ENCODE results near the gene EIF3A. TPM values are rescaled to one million over a fixed set of nuclear protein-coding genes. Genes with fewer than 3 reads are reported as not detected.

Gene EIF3A
- total RNA-seq, 2 experiments from 2014 or later = 175 to 182 TPM

DNA sequence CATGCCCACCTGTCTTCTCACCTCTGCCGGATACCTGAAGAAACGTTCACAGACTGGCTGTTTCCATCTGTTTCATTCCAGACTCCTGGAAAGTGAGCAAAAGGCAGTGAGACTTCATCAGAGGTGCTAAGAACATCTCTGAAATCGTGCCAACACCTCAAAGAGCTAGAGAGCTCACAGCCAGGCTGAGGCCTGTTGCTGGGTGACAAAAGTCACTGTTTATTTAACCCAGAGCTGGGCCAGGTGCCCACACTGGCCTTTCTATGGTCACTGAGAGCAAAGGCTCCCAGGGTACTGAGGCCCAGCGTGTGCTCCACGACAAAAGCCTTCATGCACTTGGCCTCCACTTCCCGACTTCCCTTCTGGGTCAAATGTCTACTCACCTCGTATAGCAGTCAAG is 54.8 kb downstream of the EIF3A start:
- ChIA-PET CTCF (interaction anchor here (0.6 kb wide), 1 partner anchor 112 kb away, joined by 6 read pairs; no protein-coding TSS in a partner anchor), POLR2A (no interaction called here)

DNA sequence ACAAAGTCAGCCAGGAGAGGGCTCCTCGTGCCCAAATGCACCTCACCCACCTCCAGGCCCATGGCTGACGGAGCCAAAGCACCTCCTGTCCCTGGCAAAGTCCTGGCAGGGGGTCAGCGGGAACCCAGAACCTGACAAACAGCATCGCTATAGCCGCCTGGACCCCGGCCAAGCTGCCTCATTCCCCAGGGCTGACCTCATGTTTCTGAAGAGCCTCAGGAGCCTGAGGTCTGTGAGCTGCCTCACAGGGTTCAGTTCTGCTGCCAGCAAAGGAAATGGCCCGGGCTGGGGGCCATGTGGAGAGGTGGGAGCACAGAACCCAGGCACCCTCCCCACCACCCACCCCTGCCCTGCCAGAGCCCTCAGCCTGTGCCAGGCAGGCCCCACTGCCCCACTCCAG is 55.3 kb downstream of the EIF3A start:
- CTCF ChIA-PET = no interaction called here
- POLR2A ChIA-PET = no interaction called here

DNA sequence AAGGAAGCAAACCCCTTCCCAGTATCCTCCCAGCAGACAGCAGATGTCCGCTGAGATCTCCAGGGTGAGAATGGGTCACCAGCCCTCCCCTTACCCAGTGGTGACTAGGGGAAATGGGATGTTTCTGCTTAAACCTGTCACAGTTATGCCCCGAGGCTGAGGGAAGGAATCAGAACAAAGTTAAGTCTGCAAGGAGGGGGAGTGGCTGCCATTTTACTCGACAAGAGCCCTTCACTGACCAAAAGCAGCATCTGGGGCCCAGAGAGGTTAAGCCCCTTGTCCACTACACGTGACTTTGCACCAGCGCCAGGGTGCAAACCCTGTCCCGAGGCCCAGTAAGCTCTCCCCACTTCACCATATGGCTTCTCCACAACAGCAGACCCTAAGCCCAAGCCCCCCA is 55.7 kb downstream of the EIF3A start:
- ChIA-PET CTCF (no interaction called here), POLR2A (no interaction called here)

DNA sequence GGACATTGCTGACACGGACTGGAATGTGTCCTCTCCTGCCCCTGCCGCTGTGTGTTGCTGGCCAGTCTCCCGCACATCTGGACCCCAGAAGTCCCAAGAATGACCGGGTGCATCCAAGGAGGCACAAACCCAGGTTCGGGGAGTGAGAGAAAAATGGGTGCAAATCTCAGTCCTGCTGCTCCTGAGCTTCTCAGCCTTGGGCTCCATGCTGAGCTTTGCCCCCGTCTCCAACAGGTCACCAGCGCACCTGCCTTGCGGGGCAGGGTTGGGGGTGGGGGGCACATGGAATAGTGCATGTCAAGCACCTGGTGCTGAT is 57.1 kb downstream of the EIF3A start:
- ChIA-PET CTCF (no interaction called here), POLR2A (no interaction called here)

DNA sequence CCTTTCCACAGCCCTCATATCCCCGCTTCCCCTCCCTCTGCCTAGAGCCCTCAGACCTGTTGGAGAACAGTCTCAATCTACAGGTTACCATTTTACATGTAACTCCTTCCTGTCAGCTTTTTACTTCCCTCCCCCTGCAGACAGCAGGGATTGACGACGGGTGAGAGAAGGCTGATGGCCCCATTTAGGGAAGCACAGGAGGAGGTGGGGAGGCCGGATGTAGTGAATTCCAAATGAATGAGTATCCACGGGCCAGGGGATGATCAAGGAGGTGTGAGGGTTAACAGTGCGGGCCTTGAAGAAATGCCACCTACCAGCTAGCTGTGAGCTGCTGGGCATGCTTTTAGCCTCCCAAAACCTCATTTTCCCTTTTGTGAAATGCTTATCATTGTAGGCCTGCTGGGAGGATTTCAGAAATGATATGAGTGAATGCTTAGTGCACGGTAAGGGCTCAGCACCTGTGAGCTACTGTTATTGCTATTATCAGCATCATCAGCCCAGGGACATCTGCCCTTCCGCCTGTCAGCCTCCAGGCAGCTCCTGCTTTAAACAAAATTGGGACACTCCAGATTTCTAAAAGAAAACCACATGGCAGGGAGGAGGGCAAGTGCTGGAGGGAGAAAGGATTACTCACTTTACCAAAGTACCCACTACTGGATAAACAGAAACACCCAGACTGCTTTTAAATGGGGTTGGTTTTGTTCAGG is 57.6 kb downstream of the EIF3A start:
- CTCF ChIA-PET = no interaction called here
- POLR2A ChIA-PET = no interaction called here

DNA sequence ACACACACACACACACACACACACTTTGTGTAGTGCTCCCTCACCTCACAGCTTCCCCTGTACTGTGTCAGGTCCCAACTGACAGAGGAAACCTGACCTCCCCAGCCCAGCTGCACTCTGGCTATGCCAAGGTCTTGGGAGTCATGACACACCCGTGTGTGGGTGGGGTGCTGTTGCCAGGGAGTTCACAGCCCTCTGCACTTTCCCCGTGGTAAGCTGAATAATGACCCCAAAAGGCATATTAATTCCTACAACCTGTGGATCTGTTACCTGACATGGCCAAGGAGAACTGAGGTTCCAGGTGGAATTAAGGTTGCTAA is 60.0 kb downstream of the EIF3A start:
- CTCF ChIA-PET = no interaction called here
- POLR2A ChIA-PET = no interaction called here

DNA sequence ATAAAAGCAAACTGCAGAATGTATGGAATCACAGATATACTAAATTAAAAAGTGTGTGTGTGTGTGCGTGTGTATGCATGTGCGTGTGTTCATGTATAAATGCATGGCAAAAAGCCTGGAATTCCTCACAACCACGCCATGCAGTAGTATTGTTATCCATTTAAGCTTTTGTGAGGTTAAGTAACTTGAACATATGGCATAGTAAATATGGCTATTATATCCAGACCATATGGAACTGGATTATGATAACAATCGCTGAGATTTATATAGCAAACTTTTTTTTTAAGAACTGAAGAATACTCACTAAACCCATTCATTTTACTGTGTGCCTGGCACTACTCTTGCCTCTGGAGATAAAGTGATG is 73.4 kb downstream of the EIF3A start:
- ChIA-PET CTCF (no interaction called here), POLR2A (no interaction called here)

DNA sequence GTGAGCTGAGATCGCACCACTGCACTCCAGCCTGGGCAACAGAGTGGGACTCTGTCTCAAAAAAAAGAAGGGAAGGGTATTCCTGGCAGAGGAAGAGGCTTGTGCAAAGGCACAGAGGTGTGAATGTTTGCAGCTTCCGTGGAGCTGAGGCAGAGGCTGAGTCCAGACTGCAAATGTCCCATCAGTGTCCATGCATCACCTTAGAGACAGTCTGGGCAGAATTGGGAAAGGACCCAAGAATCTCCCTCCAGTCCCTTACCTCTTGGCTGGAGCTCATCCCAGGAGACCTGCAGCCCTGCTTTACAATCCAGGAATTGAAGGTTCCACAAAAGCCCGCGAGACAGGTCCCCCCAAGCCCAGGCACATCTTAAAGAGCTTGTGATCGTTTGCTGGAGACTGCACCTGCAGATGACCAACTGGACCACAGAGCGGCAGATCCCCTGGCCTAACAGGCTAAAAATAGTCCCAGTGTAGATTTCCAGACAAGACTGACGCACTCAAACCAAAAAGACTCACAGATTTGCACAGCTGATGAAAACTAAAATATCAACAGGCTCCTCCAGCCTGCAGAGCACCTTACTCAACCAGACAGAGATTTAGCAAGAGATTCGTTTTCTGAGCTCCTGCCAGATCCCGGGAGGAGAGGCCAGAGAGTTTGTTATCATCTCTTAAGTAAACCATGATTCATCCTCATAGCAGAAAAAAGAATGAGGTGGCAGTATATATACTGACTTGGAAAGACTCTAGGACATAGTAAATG is 74.0 kb downstream of the EIF3A start:
- POLR2A ChIA-PET = no interaction called here
- CTCF ChIA-PET = no interaction called here

DNA sequence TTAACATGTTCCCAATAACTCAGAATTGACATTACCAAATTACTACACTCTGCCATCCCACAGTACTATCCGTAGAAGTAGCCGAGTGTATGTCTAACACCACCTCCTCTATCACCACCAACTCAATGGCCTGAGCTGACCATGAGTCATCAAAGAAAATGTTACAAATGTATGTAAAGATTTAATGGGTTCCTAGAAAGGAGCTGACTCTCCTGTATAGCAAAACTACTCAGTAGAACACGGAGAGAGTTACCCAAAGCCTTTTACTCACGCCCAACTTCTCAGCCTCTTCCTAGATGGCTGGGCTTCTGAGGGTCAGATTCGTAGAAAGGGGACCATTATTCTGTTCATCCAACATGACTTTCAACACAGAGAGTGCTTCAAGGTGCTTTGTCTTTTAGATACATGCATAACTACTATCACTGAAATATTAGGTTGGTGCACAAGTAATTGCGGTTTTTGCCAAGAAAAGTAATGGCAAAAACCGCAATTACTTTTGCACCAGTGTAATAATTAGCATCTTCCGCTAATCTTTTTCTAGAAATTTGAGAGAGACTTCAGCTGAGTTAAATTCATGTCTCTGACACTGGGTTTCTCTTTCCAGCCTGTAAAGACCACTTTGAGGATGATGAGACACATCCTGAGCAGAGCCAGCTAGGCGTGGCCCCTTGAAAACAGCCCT is 75.1 kb downstream of the EIF3A start:
- CTCF ChIA-PET = no interaction called here

DNA sequence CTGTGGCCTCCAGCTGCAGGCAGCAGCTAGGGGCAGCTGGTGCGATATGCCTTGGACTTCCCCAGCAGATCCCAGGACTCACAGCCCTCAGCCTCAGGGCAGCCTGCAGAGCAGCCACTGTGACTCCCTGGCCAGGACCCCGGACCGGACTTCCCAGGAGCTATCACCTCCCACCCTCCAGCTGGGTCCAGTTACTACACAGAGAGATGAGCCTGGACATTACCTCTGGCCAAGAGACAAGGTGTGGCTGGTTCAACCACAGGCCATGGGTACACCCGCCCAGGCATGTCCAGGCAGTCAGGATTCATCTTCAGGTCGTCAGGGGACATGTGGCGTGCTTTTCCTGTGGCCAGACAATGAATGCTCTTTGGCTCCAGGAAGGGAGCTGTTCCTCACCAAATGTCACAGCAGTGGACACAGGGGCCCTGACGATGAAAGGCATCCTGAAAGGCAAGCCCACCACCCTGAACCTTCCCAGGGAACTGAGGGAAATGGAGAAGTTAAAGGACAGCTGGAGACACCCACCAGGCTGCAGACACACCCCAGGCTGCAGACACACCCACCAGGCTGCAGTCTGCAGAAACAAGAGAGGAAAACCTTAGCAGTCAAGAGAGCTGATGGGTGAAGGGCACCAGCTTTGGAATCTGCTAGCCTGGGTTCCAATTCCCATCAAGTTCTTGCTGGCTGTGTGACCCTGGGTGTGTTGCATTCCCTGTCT is 76.9 kb downstream of the EIF3A start:
- ChIA-PET POLR2A (no interaction called here), CTCF (no interaction called here)

More for the DNA sequence above, 75.1 kb downstream of the EIF3A start:
- POLR2A ChIA-PET = no interaction called here

DNA sequence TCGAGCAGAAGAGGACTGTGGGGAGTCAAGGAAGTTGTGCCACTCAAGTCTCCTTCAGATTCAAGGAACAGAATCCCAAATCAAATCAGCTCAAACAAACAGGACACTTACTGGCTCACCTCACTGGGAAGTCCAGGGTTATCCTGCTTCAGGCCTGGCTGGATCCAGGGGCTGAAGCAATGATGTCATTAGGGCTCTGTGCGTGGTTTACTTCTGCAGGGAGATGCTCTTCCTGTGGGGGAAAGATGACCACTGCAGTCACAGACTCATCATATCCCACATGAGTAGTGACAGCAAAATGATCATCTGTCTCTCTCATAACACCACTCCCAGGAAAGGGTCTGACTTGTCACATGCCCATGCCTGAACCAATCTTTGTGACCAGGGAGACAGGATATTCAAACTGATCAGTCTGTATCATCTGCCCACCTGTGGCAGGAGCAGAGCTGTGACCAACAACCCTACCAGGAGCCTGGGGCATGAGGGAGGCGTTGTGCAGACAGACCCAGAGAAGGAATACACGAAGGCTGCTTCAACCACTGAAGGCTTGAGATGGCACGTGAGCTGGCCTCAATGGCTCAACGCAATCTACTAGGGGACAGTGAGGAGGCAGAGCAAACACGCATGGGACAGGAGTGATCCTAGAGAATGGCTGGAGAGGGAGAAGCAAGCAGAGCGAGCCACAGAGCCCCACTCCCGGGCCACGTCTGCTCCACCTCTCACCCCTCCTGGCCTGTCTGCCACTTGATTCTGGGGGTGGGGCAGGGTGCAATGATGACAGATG is 78.7 kb downstream of the EIF3A start:
- POLR2A ChIA-PET = no interaction called here
- CTCF ChIA-PET = no interaction called here

DNA sequence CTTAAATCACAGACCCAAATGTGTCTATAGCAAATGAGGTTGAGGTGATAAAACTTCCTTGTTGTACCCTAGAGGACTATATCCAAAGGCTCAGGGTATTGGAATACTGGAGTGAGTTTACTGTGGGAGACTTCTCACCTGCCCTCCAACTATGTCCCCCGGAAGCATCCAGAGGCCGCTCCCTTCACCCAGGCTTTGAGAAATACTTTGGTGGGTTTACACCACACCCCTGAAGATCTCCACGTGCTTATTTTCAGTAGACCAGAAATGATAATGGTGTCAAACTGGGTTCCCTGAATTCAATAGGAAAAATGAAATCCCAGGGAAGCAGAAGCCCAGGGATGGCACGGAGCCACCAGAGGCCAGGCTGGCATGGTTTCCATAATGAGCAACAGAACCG is 82.4 kb downstream of the EIF3A start:
- CTCF ChIA-PET = interaction anchor here (0.7 kb wide), 1 partner anchor 945 kb away, joined by 3 read pairs; no protein-coding TSS in a partner anchor

DNA sequence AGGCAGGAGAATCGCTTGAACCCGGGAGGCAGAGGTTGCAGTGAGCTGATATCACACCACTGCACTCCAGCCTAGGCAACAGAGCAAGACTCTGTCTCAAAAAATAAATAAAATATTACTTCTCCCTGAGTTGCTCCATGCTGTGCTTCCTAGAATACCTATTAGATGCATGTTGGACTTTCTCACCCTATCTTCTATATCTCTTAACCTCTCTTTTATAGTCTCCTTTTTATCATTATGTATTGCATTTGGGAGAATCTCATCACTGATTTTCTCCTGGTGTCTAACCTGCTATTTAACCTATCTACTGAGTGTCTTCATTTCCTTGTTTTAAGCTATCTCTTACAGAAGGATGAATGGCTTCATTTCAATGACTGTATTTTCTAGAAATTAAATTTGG is 83.2 kb downstream of the EIF3A start:
- POLR2A ChIA-PET = no interaction called here
- CTCF ChIA-PET = interaction anchor here (0.7 kb wide), 1 partner anchor 946 kb away, joined by 3 read pairs; no protein-coding TSS in a partner anchor

More for the DNA sequence above, 82.4 kb downstream of the EIF3A start:
- POLR2A ChIA-PET = no interaction called here

DNA sequence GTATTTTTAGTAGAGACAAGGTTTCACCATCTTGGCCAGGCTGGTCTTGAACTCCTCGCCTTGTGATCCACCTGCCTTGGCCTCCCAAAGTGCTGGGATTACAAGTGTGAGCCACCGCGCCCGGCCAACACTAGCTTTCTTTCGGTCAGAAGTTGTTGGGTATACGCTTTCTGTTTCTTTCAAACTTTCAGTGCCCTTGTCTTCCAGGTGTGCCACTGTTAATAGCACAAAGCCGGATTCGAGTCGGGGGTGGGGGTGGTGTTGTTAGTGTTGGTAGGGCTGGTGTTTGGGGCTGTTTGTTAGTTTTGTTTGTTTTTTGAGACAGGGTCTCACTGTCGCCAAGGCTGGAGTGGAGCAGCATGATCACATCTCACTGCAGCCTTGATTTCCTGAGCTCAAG is 84.9 kb downstream of the EIF3A start:
- POLR2A ChIA-PET = no interaction called here
- CTCF ChIA-PET = no interaction called here

DNA sequence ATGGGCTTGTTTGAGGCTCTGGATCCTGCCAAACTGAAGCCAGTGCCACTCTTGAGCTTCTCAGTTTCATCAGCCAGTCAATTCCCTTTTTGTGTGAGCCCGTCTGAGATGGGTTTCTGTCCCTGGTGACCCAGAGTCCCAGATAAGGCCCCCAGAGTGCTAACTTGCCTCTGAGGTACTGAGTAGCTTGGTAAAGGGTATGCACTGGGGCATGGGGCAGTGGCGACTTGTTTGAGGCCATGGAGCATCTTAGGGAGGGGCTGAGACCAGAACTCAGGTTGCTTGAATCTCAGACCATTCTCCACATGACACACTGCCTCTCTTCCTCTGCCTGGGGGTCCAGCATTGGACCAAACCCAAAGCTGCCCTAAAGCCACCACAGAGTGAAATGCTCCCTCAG is 86.3 kb downstream of the EIF3A start:
- ChIA-PET POLR2A (no interaction called here), CTCF (no interaction called here)

DNA sequence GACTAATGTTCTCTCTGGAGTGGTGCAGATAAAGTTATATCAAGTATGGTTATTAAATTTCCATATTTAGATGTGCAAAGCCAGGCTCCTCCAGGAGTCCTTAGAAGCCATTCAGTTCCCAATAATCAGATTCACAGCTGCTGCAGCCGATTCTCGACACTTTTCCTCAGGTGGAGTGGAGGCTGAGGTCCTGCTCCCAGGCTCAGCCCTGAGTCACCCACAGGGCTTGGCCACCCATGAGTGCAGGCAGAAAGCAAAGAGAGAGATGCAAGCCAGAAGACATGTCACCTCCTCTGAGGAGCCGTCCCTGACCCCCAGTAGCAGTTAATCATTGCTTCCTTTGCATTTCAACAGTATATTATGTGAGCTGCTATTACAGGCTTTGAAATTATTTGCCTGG is 87.4 kb downstream of the EIF3A start:
- ChIA-PET CTCF (no interaction called here), POLR2A (no interaction called here)

DNA sequence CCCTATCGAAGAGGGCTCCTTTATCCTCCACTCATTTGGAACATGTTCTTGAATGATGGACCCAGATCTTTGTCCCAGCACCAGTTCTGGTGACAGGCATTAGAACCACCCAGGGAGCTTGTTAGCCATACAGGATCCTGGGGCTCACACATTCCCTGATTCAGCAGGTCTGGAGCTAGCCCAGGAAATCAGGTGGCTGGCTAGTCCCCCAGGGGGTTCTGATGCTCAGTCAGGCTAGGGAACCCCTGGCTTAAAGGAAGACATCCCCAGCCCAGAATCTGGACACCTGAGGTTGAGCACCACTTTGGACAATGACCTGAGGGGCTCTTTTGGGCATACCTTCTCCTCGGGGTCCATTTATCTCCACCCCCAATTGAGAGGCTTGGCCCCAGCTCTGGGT is 88.1 kb downstream of the EIF3A start:
- CTCF ChIA-PET = no interaction called here
- POLR2A ChIA-PET = no interaction called here

DNA sequence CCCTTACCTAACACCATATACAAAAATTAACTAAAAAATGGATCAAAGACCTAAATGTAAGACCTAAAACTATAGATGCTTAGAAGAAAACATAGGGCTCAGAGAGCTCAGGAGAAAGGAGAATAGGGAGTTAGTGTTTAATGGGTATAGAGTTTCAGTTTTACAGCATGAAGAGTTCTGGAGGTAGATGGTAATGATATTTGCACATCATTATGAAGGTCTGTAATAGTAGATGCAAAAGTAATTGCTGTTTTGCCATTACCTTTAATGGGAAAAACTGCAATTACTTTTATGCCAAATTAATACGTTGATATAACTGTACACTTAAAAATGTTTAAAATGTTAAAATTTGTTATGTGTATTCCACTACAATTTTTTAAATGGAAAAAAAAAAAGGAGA is 90.3 kb downstream of the EIF3A start:
- ChIA-PET CTCF (no interaction called here), POLR2A (no interaction called here)

DNA sequence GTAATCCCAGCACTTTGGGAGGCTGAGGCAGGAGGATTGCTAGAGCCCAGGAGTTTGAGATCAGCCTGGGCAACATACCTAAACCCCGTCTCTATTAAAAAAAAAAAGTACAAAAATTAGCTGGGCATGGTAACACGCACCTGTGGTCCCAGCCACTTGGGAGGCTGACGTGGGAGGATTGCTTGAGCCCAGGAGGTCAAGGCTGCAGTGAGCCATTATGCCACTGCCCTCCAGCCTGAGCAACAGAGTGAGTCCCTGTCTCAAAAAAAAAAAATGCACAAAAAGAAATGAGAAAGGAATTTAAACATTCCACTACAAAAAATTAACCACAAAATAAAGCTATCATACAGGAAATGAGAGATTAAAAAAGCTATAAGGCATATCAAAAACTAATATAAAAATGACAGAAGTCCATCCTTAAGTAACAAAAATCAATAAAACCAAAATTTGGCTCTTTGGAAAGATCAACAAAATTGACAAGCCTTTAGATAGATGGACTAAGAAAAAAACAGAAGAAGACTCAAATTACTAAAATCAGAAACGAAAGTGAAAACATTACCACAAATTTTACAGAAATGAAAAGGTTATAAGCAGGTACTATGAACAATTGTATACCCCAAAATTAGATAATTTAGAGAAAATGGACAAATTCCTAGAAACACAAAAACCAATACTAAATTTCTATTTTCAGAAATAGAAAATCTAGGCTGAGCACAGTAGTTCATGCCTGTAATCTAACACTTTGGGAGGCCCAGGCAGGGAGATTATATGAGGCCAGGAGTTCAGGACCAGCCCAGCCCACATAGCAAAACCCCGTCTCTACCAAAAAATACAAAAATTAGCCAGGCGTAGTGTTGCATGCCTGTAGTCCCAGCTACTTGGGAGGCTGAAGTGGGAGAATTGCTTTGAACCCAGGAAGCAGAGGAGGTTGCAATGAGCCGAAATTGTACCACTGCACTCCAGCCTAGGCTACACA is 93.5 kb downstream of the EIF3A start:
- ChIA-PET CTCF (no interaction called here), POLR2A (interaction anchor here (0.7 kb wide), 1 partner anchor 23 kb away, joined by 4 read pairs; no protein-coding TSS in a partner anchor)

Data from activated CD8-positive, alpha-beta memory T cell treated with anti-CD3 and anti-CD28 coated beads for 36 hours (primary cell).